Renal cortical epithelial cell (primary cell): ENCODE data around the gene ZNF267. TPM values are rescaled to one million over a fixed set of nuclear protein-coding genes. Genes with fewer than 3 reads are reported as not detected.
"Not testable (repeated sequence)": the region's sequence is repeated elsewhere in the genome, so short reads cannot be mapped to it uniquely, and the experiment has no call there.

Source experiments
- DNase-seq: peaks from one replicate; pipeline ENCODE4 v3.0.0-alpha.2; 2011; ENCODE audit warnings: low read depth
- total RNA-seq: library from RNA; depleted of rRNA; stranded (reverse); fragments of >200 nt; gene quantifications from 2 replicates; pipeline ENCODE4 v1.2.3, GENCODE V29; 2014

ZNF267 gene
- total RNA-seq, 1 donor from 2014 or later, result 25.5 TPM

- DNase-seq, result no peak
Observed at GRCh38 chr16:31879937-31880321, 6.3 kb downstream of the ZNF267 start.

- peak; percentile 91 for DNase-seq
Observed at GRCh38 chr16:31880322-31880979, 6.8 kb downstream of the ZNF267 start.

GRCh38 chr16:31886227-31886626 is 12.6 kb downstream of the ZNF267 start:
- no peak for DNase-seq

- DNase-seq, result no peak
Observed at GRCh38 chr16:31888735-31889134, 15.1 kb downstream of the ZNF267 start.

- DNase-seq, result not testable (repeated sequence)
Observed at GRCh38 chr16:31892111-31892510, 18.5 kb downstream of the ZNF267 start.

GRCh38 chr16:31893824-31894223 is 20.2 kb downstream of the ZNF267 start:
- no peak for DNase-seq

GRCh38 chr16:31897283-31897682 is 23.7 kb downstream of the ZNF267 start:
- DNase-seq, result no peak

GRCh38 chr16:31899505-31899904 is 25.9 kb downstream of the ZNF267 start:
- no peak for DNase-seq

GRCh38 chr16:31904571-31904970 is 31.0 kb downstream of the ZNF267 start:
- not testable (repeated sequence) for DNase-seq

- no peak for DNase-seq
Observed at GRCh38 chr16:31913668-31914067, 40.1 kb downstream of the ZNF267 start.

- DNase-seq, result no peak
Observed at GRCh38 chr16:31916056-31916488, 42.5 kb downstream of the ZNF267 start.

- no peak for DNase-seq
Observed at GRCh38 chr16:31920373-31920772, 46.8 kb downstream of the ZNF267 start.

GRCh38 chr16:31951806-31952205 is 78.2 kb downstream of the ZNF267 start:
- DNase-seq, result not testable (repeated sequence)

- DNase-seq, result not testable (repeated sequence)
Observed at GRCh38 chr16:31952206-31952605, 78.6 kb downstream of the ZNF267 start.

GRCh38 chr16:31956221-31956620 is 82.6 kb downstream of the ZNF267 start:
- DNase-seq, result not testable (repeated sequence)

- DNase-seq, result not testable (repeated sequence)
Observed at GRCh38 chr16:31960186-31960910, 86.7 kb downstream of the ZNF267 start.
